Loucy (cell line): ENCODE data around the gene SLC6A13.

Experiments used
- CTCF ChIP-seq: fragments of 200-600 bp; sonication (generic); conservative IDR thresholded peaks from 2 replicates; pipeline ENCODE4 v1.5.1; 2014; ENCODE audit warnings: mild to moderate bottlenecking, antibody characterized with exemption, low read length
- EZH2phosphoT487 ChIP-seq: fragments of 200-600 bp; IDR thresholded peaks from 2 replicates; pipeline ENCODE4 v1.6.1; 2018; ENCODE audit warnings: antibody characterized with exemption, mild to moderate bottlenecking, moderate library complexity, borderline replicate concordance

- TF ChIP-seq CTCF: no peak
- TF ChIP-seq EZH2phosphoT487: no peak
These were observed 61.3 kb downstream of the SLC6A13 start for GRCh38 chr12:201361-201760.
